Sigmoid colon (tissue), 4 donors: ENCODE measurements around the gene TBC1D16.

Experiments used
- POLR2A ChIP-seq, 2 donors: fragments of 450-650 bp; IDR thresholded peaks; one replicate each; pipeline ENCODE4 v1.6.1; 2016; ENCODE audit warnings: antibody characterized with exemption in 2 of 2, mild to moderate bottlenecking in 2 of 2, moderate library complexity in 2 of 2
- POLR2AphosphoS5 ChIP-seq, 4 donors: sonication (generic); formaldehyde crosslinking; IDR thresholded peaks; one replicate each; pipeline ENCODE4 v1.6.1; 2017; ENCODE audit warnings: antibody characterized with exemption in 4 of 4
- TF ChIP-seq, protein P1 (sequence below), 4 experiments: fragments of 450-650 bp in 3 of 4; fragments of 200-600 bp in 1 of 4; IDR thresholded peaks; one replicate each; pipeline ENCODE4 v1.5.1; 2016 to 2019; ENCODE audit warnings: antibody characterized with exemption in 4 of 4, mild to moderate bottlenecking in 3 of 4, moderate library complexity in 2 of 4

DNA sequence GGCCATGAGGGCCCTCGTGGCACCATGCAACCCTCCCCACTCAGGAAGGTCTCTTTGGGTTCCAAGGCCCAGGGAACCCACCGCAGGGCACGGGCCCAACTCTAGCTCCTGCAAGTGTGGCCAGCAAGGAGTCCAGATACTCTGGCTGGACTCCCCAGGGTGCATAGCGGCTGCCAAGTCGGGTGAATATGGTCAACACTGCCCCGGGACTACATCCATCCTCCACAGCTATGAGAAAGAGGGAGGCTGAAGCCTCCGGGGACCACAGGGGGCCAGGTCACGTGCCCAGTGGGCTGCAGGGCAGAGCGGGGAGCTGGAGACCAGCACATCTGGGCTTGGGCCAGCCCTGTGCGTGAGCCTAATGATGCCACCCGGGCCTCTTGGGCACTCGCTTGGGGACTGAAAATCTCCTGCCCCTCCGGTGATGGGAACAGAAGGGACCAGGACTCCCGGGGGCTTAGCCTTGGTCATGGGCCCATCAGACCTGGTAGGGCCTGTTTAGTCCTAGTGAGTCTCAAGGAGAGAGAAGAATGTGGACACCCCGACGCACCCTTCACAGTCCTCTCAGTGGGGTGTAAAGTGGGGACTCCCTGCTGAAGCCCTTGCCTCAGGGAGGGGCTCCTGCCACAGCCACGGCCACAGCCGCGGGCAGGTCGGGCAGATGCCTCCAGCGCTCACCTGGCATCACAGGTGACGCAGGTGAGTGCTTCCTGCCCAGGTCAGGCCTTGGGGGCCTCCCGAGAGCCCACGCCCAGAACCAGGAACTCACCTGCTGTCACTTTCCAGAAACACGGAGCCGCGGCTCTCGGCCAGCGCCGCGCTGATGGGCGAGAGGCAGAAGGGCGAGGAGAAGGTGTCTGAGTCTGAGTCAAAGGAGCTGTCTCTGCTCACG lies 26.0 kb downstream of the TBC1D16 start:
- TF ChIP-seq POLR2A (IDR thresholded peaks at IDR 0.05) (no peak), POLR2AphosphoS5 (IDR thresholded peaks at IDR 0.05) (no peak)
- TF ChIP-seq, protein P1, sequence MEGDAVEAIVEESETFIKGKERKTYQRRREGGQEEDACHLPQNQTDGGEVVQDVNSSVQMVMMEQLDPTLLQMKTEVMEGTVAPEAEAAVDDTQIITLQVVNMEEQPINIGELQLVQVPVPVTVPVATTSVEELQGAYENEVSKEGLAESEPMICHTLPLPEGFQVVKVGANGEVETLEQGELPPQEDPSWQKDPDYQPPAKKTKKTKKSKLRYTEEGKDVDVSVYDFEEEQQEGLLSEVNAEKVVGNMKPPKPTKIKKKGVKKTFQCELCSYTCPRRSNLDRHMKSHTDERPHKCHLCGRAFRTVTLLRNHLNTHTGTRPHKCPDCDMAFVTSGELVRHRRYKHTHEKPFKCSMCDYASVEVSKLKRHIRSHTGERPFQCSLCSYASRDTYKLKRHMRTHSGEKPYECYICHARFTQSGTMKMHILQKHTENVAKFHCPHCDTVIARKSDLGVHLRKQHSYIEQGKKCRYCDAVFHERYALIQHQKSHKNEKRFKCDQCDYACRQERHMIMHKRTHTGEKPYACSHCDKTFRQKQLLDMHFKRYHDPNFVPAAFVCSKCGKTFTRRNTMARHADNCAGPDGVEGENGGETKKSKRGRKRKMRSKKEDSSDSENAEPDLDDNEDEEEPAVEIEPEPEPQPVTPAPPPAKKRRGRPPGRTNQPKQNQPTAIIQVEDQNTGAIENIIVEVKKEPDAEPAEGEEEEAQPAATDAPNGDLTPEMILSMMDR (IDR thresholded peaks at IDR 0.05), result no peak
